DND-41 (cell line): Measurements from ENCODE around the gene ALDH1A1.

Experiments
- ATAC-seq: fragments of 200-7000 bp; cut with Tn5 transposase; 3 replicates; pipeline ENCODE4 v1.9.1; 2021; ENCODE audit warnings: low read depth; ENCODE audit not compliant: insufficient read depth
- DNase-seq: peaks from one replicate; pipeline ENCODE4 v3.0.0-alpha.2; 2020
- H2AFZ ChIP-seq: 2 replicates; pipeline ENCODE4 v1.6.0; 2012; ENCODE audit warnings: low read depth, low read length
- H3K27ac ChIP-seq: 2 replicates; pipeline ENCODE4 v1.5.1; 2012; ENCODE audit warnings: low read length, inconsistent platforms
- H3K27me3 ChIP-seq: fragments of 200-600 bp; sonication (generic); 2 replicates; pipeline ENCODE4 v1.6.0; 2012; ENCODE audit warnings: low read length, mild to moderate bottlenecking, inconsistent platforms; ENCODE audit not compliant: insufficient read depth, poor library complexity
- H3K36me3 ChIP-seq: 2 replicates; pipeline ENCODE4 v1.5.1; 2012; ENCODE audit warnings: low read length, inconsistent platforms; ENCODE audit not compliant: insufficient read depth
- H3K4me1 ChIP-seq: 2 replicates; pipeline ENCODE4 v1.5.1; 2012; ENCODE audit warnings: mild to moderate bottlenecking, low read length; ENCODE audit not compliant: insufficient read depth
- H3K4me2 ChIP-seq: 2 replicates; pipeline ENCODE4 v1.6.0; 2012; ENCODE audit warnings: mild to moderate bottlenecking, moderate library complexity, low read length, inconsistent platforms; ENCODE audit not compliant: insufficient read depth
- H3K4me3 ChIP-seq, 2 experiments: fragments of 200-600 bp in 1 of 2; shearing (Covaris generic) in 1 of 2; 2 replicates each; pipeline ENCODE4 v1.5.1; 2012 to 2016; ENCODE audit warnings: inconsistent platforms in 2 of 2, low read length in 2 of 2, mild to moderate bottlenecking in 2 of 2, low read depth in 1 of 2, moderate library complexity in 1 of 2
- H3K79me2 ChIP-seq: 2 replicates; pipeline ENCODE4 v1.6.0; 2012; ENCODE audit warnings: low read length, inconsistent platforms; ENCODE audit not compliant: insufficient read depth
- H3K9ac ChIP-seq: 2 replicates; pipeline ENCODE4 v1.6.0; 2012; ENCODE audit warnings: low read depth, mild to moderate bottlenecking, inconsistent platforms, low read length, moderate library complexity
- H3K9me3 ChIP-seq: 2 replicates; pipeline ENCODE4 v1.5.1; 2012; ENCODE audit warnings: low read length, moderate library complexity, mild to moderate bottlenecking, inconsistent platforms; ENCODE audit not compliant: insufficient read depth, severe bottlenecking
- H4K20me1 ChIP-seq: 2 replicates; pipeline ENCODE4 v1.6.0; 2012; ENCODE audit warnings: low read length; ENCODE audit not compliant: insufficient read depth
- CTCF ChIP-seq: IDR thresholded peaks from 2 replicates; pipeline ENCODE4 v1.5.1; 2012; ENCODE audit warnings: borderline replicate concordance, low read length, moderate library complexity, mild to moderate bottlenecking; ENCODE audit not compliant: poor library complexity, severe bottlenecking; ENCODE audit errors: extremely low read depth
- EZH2 ChIP-seq: IDR thresholded peaks from 3 replicates; pipeline ENCODE4 v1.6.1; 2012; ENCODE audit warnings: borderline replicate concordance, low read depth, mild to moderate bottlenecking, moderate library complexity, low read length, inconsistent platforms; ENCODE audit not compliant: severe bottlenecking

The ALDH1A1 gene

GRCh38 chr9:72857624-72857996 is 95.2 kb downstream of the ALDH1A1 start:
- Histone ChIP-seq H3K9ac (no peak overlapping the region), H3K27ac (no peak overlapping the region), H3K4me2 (no peak overlapping the region), H2AFZ (no peak overlapping the region), H3K4me1 (no peaks in the 10 kb centered on the region), H4K20me1 (no peaks in the 10 kb centered on the region), H3K4me3 (no peak overlapping the region), H3K9me3 (no peaks in the 10 kb centered on the region), H3K36me3 (no peaks in the 10 kb centered on the region), H3K79me2 (no peaks in the 10 kb centered on the region), H3K27me3 (no peaks in the 10 kb centered on the region)
- ATAC-seq (no peak), DNase-seq (no peak)
- no peak for TF ChIP-seq EZH2
- TF ChIP-seq CTCF: no peak

- peak; percentile 59; the same call in 2 of the 3 replicates for ATAC-seq
- Histone ChIP-seq H3K36me3 (no peaks in the 10 kb centered on the region), H3K4me3 (no peak overlapping the region), H3K79me2 (no peaks in the 10 kb centered on the region), H3K4me2 (no peak overlapping the region), H3K27me3 (no peaks in the 10 kb centered on the region), H2AFZ (no peak overlapping the region), H3K27ac (no peak overlapping the region), H3K4me1 (no peaks in the 10 kb centered on the region), H3K9ac (no peak overlapping the region), H3K9me3 (no peaks in the 10 kb centered on the region), H4K20me1 (no peaks in the 10 kb centered on the region)
- no peak for TF ChIP-seq EZH2
- peak; percentile 69 for TF ChIP-seq CTCF
- DNase-seq: peak; percentile 17
These were observed 95.8 kb downstream of the ALDH1A1 start for GRCh38 chr9:72856972-72857623.

GRCh38 chr9:72855890-72856523 is 96.8 kb downstream of the ALDH1A1 start:
- Histone ChIP-seq H2AFZ (no peak overlapping the region; the same call in 1 of the 2 replicates), H3K4me2 (no peak overlapping the region), H3K4me1 (no peaks in the 10 kb centered on the region), H3K4me3 (no peak overlapping the region), H3K9ac (no peak overlapping the region), H3K36me3 (no peaks in the 10 kb centered on the region), H3K27me3 (no peaks in the 10 kb centered on the region), H3K27ac (no peak overlapping the region), H3K9me3 (no peaks in the 10 kb centered on the region), H4K20me1 (no peaks in the 10 kb centered on the region), H3K79me2 (no peaks in the 10 kb centered on the region)
- no peak for ATAC-seq
- TF ChIP-seq CTCF (no peak), EZH2 (no peak)
- DNase-seq: no peak
